Keratinocyte (primary cell): ENCODE data around the gene GBX2.

Experiments used
- CTCF ChIP-seq, 3 experiments: IDR thresholded peaks in 1 of 3; conservative IDR thresholded peaks in 1 of 3; optimal IDR thresholded peaks in 1 of 3; 2 replicates in 2 of 3; 3 replicates in 1 of 3; pipeline versions ENCODE3 to v1.5.1; 2011; ENCODE audit warnings: low read length in 3 of 3, mild to moderate bottlenecking in 3 of 3, moderate library complexity in 2 of 3, control low read depth in 1 of 3, inconsistent platforms in 1 of 3; ENCODE audit not compliant: insufficient read depth in 2 of 3; ENCODE audit errors: extremely low read depth in 1 of 3
- EZH2 ChIP-seq: IDR thresholded peaks from one replicate; pipeline ENCODE4 v1.6.1; 2012; ENCODE audit warnings: inconsistent platforms, mild to moderate bottlenecking, low read length, moderate library complexity

GRCh38 chr2:236136538-236136937 is 31.6 kb downstream of the GBX2 start:
- no peak for TF ChIP-seq CTCF (optimal IDR thresholded peaks at IDR 0.05 in 1 of 3, IDR thresholded peaks at IDR 0.05 in 1 of 3, conservative IDR thresholded peaks at IDR 0.05 in 1 of 3; ENCODE audit: extremely low read depth in 1 of 3, insufficient read depth in 2 of 3, low read length in 3 of 3)
- TF ChIP-seq EZH2 = no peak
